ENCODE data around the gene ELMO1.

ELMO1 gene

DNA sequence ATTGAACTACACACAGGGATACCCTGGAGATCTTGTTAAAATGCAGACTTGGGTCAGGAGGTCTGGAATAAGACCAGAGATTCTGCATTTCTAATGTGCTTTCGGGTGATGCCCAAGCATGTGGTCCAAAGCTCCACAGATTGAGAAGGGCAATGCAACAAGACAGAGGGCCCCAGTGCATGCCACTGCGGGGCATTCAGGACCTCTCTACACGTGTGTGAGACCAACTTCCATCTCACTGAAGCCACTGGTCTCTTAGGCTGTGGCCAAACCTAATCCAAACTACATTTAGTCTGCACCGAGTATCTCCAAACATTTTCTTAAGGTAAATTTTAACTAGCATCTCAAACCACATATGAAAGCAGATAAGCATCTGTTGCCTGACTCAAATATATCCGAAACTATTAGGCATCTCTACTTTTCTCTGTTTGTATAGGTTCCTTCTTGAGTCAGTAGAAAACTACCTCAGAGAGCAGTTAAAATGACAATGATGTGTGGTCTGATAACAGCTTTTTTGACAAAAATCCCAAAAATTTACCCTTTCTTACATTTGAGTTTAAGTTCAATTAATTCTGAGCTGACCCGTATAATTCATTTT lies 107.5 kb downstream of the ELMO1 start:
- Histone ChIP-seq H3K4me1 (ENCODE audit: control insufficient read depth, insufficient read depth, low read length, poor library complexity, severe bottlenecking) (peaks cover 24% of the 10 kb centered on the region), H3K4me3 (ENCODE audit: insufficient read depth, low read depth, low read length, poor library complexity, severe bottlenecking) (peak overlapping the region; percentile 17), H3K9me3 (ENCODE audit: control insufficient read depth, low read length) (no peaks in the 10 kb centered on the region), H3K27me3 (replicated peaks; ENCODE audit: control insufficient read depth, insufficient read depth, low read length, poor library complexity, severe bottlenecking) (no peaks in the 10 kb centered on the region), H3K27ac (ENCODE audit: insufficient read depth, low read length, poor library complexity, severe bottlenecking) (no peak overlapping the region), H3K36me3 (ENCODE audit: control insufficient read depth, insufficient read depth, low read length) (peaks cover 8% of the 10 kb centered on the region)
- DNase-seq = no peak

- Histone ChIP-seq H3K27me3 (replicated peaks; ENCODE audit: control insufficient read depth, insufficient read depth, low read length, poor library complexity, severe bottlenecking) (no peaks in the 10 kb centered on the region), H3K36me3 (ENCODE audit: control insufficient read depth, insufficient read depth, low read length) (peaks cover 8% of the 10 kb centered on the region), H3K27ac (ENCODE audit: insufficient read depth, low read length, poor library complexity, severe bottlenecking) (no peak overlapping the region), H3K4me3 (ENCODE audit: insufficient read depth, low read depth, low read length, poor library complexity, severe bottlenecking) (no peak overlapping the region), H3K4me1 (ENCODE audit: control insufficient read depth, insufficient read depth, low read length, poor library complexity, severe bottlenecking) (peaks cover 14% of the 10 kb centered on the region), H3K9me3 (ENCODE audit: control insufficient read depth, low read length) (no peaks in the 10 kb centered on the region)
- no peak for DNase-seq
Measured at GRCh38 chr7:37338966-37339365, 109.7 kb downstream of the ELMO1 start.

GRCh38 chr7:37337522-37337921 lies 111.1 kb downstream of the ELMO1 start:
- no peak for DNase-seq
- no peak overlapping the region for H3K4me3 ChIP-seq (ENCODE audit: insufficient read depth, low read depth, low read length, poor library complexity, severe bottlenecking)
- H3K4me1 ChIP-seq (ENCODE audit: control insufficient read depth, insufficient read depth, low read length, poor library complexity, severe bottlenecking) = peaks cover 14% of the 10 kb centered on the region

GRCh38 chr7:37336259-37336658 lies 112.4 kb downstream of the ELMO1 start:
- Histone ChIP-seq H3K27me3 (replicated peaks; ENCODE audit: control insufficient read depth, insufficient read depth, low read length, poor library complexity, severe bottlenecking) (no peaks in the 10 kb centered on the region), H3K36me3 (ENCODE audit: control insufficient read depth, insufficient read depth, low read length) (peaks cover 8% of the 10 kb centered on the region), H3K4me1 (ENCODE audit: control insufficient read depth, insufficient read depth, low read length, poor library complexity, severe bottlenecking) (peaks cover 6% of the 10 kb centered on the region), H3K9me3 (ENCODE audit: control insufficient read depth, low read length) (no peaks in the 10 kb centered on the region), H3K4me3 (ENCODE audit: insufficient read depth, low read depth, low read length, poor library complexity, severe bottlenecking) (no peak overlapping the region), H3K27ac (ENCODE audit: insufficient read depth, low read length, poor library complexity, severe bottlenecking) (no peak overlapping the region)
- no peak for DNase-seq

More at GRCh38 chr7:37337522-37337921, 111.1 kb downstream of the ELMO1 start:
- Histone ChIP-seq H3K27ac (ENCODE audit: insufficient read depth, low read length, poor library complexity, severe bottlenecking) (no peak overlapping the region), H3K9me3 (ENCODE audit: control insufficient read depth, low read length) (no peaks in the 10 kb centered on the region), H3K27me3 (replicated peaks; ENCODE audit: control insufficient read depth, insufficient read depth, low read length, poor library complexity, severe bottlenecking) (no peaks in the 10 kb centered on the region), H3K36me3 (ENCODE audit: control insufficient read depth, insufficient read depth, low read length) (peaks cover 8% of the 10 kb centered on the region)

DNA sequence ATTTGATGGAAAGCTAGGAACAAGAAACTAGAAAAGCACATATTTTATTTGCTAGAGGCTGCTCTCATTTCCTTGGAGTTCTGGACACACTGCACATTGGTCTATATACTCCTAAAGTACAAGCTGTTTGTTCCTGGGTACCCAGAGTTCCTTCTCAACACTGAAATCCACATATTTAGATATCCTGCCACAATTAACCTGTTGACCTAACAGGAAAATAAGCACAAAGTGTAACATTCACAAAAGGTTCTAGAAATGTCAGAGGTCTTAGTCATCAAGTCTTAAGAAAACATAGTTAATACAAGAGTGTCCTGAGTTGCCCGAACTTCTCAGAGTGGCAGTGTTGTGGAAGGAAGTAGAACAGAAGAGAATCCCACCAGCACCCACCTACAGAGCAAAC lies 115.6 kb downstream of the ELMO1 start:
- Histone ChIP-seq H3K9me3 (ENCODE audit: control insufficient read depth, low read length) (no peaks in the 10 kb centered on the region), H3K36me3 (ENCODE audit: control insufficient read depth, insufficient read depth, low read length) (peaks cover 2% of the 10 kb centered on the region), H3K4me1 (ENCODE audit: control insufficient read depth, insufficient read depth, low read length, poor library complexity, severe bottlenecking) (no peaks in the 10 kb centered on the region), H3K27me3 (replicated peaks; ENCODE audit: control insufficient read depth, insufficient read depth, low read length, poor library complexity, severe bottlenecking) (no peaks in the 10 kb centered on the region), H3K27ac (ENCODE audit: insufficient read depth, low read length, poor library complexity, severe bottlenecking) (no peak overlapping the region), H3K4me3 (ENCODE audit: insufficient read depth, low read depth, low read length, poor library complexity, severe bottlenecking) (no peak overlapping the region)
- no peak for DNase-seq

DNA sequence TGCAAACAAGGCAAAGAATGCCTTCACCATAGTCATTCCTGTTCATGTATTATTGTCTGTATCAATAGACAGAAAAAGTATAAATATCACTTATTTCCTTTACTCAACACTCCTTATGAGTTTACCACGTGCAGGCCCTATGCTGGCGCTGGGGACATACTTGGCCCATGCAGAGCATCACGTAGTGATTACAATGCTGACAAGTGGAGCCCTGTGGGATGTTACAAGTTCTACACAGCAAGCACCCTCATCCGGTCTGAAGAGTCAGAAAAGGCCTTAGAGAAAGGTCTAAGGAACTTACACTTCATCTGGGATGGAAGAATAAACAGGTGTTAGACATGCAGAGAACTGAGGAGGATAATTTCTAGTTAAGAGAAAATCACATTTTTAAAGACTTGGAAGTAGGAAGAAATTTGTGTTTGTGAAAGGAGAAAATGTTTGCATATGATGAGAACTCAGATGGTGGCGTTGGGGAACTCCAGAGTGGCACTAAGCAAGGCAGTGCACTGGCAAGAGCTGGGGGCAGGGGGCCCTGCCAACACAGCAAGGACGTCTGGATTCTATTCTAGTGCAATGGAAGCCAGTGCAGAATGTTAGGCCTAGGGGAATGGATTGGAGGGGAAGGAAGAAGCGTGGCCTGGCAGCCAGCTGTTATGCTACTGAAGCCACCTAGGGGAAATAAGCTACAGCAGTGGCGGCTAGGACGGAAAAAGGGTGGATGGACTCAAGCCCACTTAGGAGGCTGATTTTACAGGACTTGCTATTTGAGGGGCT lies 116.2 kb downstream of the ELMO1 start:
- H3K4me1 ChIP-seq (ENCODE audit: control insufficient read depth, insufficient read depth, low read length, poor library complexity, severe bottlenecking) = no peaks in the 10 kb centered on the region
- H3K9me3 ChIP-seq (ENCODE audit: control insufficient read depth, low read length) = no peaks in the 10 kb centered on the region
- no peaks in the 10 kb centered on the region for H3K36me3 ChIP-seq (ENCODE audit: control insufficient read depth, insufficient read depth, low read length)
- no peak overlapping the region for H3K27ac ChIP-seq (ENCODE audit: insufficient read depth, low read length, poor library complexity, severe bottlenecking)
- H3K4me3 ChIP-seq (ENCODE audit: insufficient read depth, low read depth, low read length, poor library complexity, severe bottlenecking) = no peak overlapping the region
- H3K27me3 ChIP-seq (replicated peaks; ENCODE audit: control insufficient read depth, insufficient read depth, low read length, poor library complexity, severe bottlenecking) = no peaks in the 10 kb centered on the region
- no peak for DNase-seq

- no peak for DNase-seq
- Histone ChIP-seq H3K27ac (ENCODE audit: insufficient read depth, low read length, poor library complexity, severe bottlenecking) (no peak overlapping the region), H3K9me3 (ENCODE audit: control insufficient read depth, low read length) (no peaks in the 10 kb centered on the region), H3K4me1 (ENCODE audit: control insufficient read depth, insufficient read depth, low read length, poor library complexity, severe bottlenecking) (no peaks in the 10 kb centered on the region), H3K4me3 (ENCODE audit: insufficient read depth, low read depth, low read length, poor library complexity, severe bottlenecking) (no peak overlapping the region), H3K36me3 (ENCODE audit: control insufficient read depth, insufficient read depth, low read length) (no peaks in the 10 kb centered on the region), H3K27me3 (replicated peaks; ENCODE audit: control insufficient read depth, insufficient read depth, low read length, poor library complexity, severe bottlenecking) (no peaks in the 10 kb centered on the region)
Measured at GRCh38 chr7:37330775-37331174, 117.9 kb downstream of the ELMO1 start.

GRCh38 chr7:37329940-37330339 lies 118.7 kb downstream of the ELMO1 start:
- H3K4me3 ChIP-seq (ENCODE audit: insufficient read depth, low read depth, low read length, poor library complexity, severe bottlenecking) = no peak overlapping the region
- H3K27me3 ChIP-seq (replicated peaks; ENCODE audit: control insufficient read depth, insufficient read depth, low read length, poor library complexity, severe bottlenecking) = no peaks in the 10 kb centered on the region
- no peaks in the 10 kb centered on the region for H3K36me3 ChIP-seq (ENCODE audit: control insufficient read depth, insufficient read depth, low read length)
- no peak for DNase-seq
- no peak overlapping the region for H3K27ac ChIP-seq (ENCODE audit: insufficient read depth, low read length, poor library complexity, severe bottlenecking)
- no peaks in the 10 kb centered on the region for H3K9me3 ChIP-seq (ENCODE audit: control insufficient read depth, low read length)
- no peaks in the 10 kb centered on the region for H3K4me1 ChIP-seq (ENCODE audit: control insufficient read depth, insufficient read depth, low read length, poor library complexity, severe bottlenecking)

DNA sequence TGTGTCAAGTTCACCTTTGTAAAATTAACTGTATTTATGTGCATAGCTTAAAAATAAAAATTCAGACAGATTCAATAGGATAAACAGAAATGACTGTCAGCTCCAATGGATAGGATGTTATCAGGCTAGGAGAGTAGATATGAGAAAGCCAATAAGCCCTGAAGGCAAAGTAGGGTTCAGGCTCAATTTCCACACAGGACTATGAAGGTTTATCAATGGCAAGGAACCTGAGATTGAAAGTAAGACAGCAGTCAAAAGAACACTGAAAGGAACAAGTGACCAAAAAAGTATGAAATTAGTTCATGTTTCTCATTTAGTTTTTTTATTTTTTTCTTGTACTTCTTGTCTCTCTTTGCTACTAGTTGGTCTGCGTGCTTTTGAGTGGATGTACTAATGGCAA lies 121.4 kb downstream of the ELMO1 start:
- no peak overlapping the region for H3K4me3 ChIP-seq (ENCODE audit: insufficient read depth, low read depth, low read length, poor library complexity, severe bottlenecking)
- no peak for DNase-seq
- peaks cover 3% of the 10 kb centered on the region for H3K36me3 ChIP-seq (ENCODE audit: control insufficient read depth, insufficient read depth, low read length)
- no peaks in the 10 kb centered on the region for H3K9me3 ChIP-seq (ENCODE audit: control insufficient read depth, low read length)
- H3K27me3 ChIP-seq (replicated peaks; ENCODE audit: control insufficient read depth, insufficient read depth, low read length, poor library complexity, severe bottlenecking) = no peaks in the 10 kb centered on the region
- H3K27ac ChIP-seq (ENCODE audit: insufficient read depth, low read length, poor library complexity, severe bottlenecking) = no peak overlapping the region
- H3K4me1 ChIP-seq (ENCODE audit: control insufficient read depth, insufficient read depth, low read length, poor library complexity, severe bottlenecking) = no peaks in the 10 kb centered on the region

GRCh38 chr7:37323966-37324365 lies 124.7 kb downstream of the ELMO1 start:
- Histone ChIP-seq H3K9me3 (ENCODE audit: control insufficient read depth, low read length) (no peaks in the 10 kb centered on the region), H3K27ac (ENCODE audit: insufficient read depth, low read length, poor library complexity, severe bottlenecking) (no peak overlapping the region), H3K4me1 (ENCODE audit: control insufficient read depth, insufficient read depth, low read length, poor library complexity, severe bottlenecking) (peaks cover under 1% of the 10 kb centered on the region), H3K4me3 (ENCODE audit: insufficient read depth, low read depth, low read length, poor library complexity, severe bottlenecking) (no peak overlapping the region), H3K36me3 (ENCODE audit: control insufficient read depth, insufficient read depth, low read length) (peaks cover 3% of the 10 kb centered on the region), H3K27me3 (replicated peaks; ENCODE audit: control insufficient read depth, insufficient read depth, low read length, poor library complexity, severe bottlenecking) (no peaks in the 10 kb centered on the region)
- DNase-seq = no peak

Measured in effector memory CD4-positive, alpha-beta T cell (primary cell).